HepG2 (cell line): ENCODE measurements around the gene GNG7. TPM values are rescaled to one million over a fixed set of nuclear protein-coding genes. Genes with fewer than 3 reads are reported as not detected.

Experiments
- ATAC-seq: fragments of 200-7000 bp; cut with Tn5 transposase; 3 replicates; pipeline ENCODE4 v1.9.1; 2020; ENCODE audit warnings: mild to moderate bottlenecking, moderate library complexity
- BruUV-seq: library from RNA; stranded (reverse); fragments of 400-500 nt; replicated peaks from 2 replicates; lab custom pipeline; 2021; lab: Mats Ljungman, UMichigan
- CTCF ChIA-PET: fragments of 300-600 bp; formaldehyde crosslinking; extraction: SDS; loops from one replicate; lab custom pipeline; 2021; ENCODE audit warnings: low total read pairs, inconsistent platforms, low intra/inter-chr PET ratio; lab: Yijun Ruan, JAX
- POLR2A ChIA-PET: fragments of 350-600 bp; sonication (Branson Sonifier 250); formaldehyde crosslinking; loops from one replicate; lab custom pipeline; 2020; ENCODE audit warnings: antibody characterized with exemption, inconsistent platforms; lab: Yijun Ruan, JAX
- DNase-seq: peaks from one replicate; pipeline ENCODE4 v3.0.0-alpha.2; 2015; ENCODE audit warnings: low spot score
- FAIRE-seq: peaks from 3 replicates; lab custom pipeline; 2011; peaks lifted over from hg19 to GRCh38; lab: Jason Lieb, UNC
- H2AFZ ChIP-seq: one replicate; pipeline ENCODE4 v1.6.1; 2011; ENCODE audit warnings: low read length, inconsistent platforms
- H3K27ac ChIP-seq: fragments of 300-600 bp; 3 replicates; pipeline ENCODE4 v1.8.0; 2011; ENCODE audit warnings: mixed run types, mild to moderate bottlenecking, mixed read lengths, low read length, inconsistent platforms; ENCODE audit not compliant: insufficient read depth; ENCODE audit errors: extremely low read length
- H3K27me3 ChIP-seq, 2 experiments: fragments of 200-600 bp in 1 of 2; 2 replicates in 1 of 2; 3 replicates in 1 of 2; pipeline versions ENCODE4 v1.6.0 to v1.8.0; 2011; ENCODE audit warnings: low read length in 2 of 2, mild to moderate bottlenecking in 2 of 2, moderate library complexity in 2 of 2, inconsistent platforms in 1 of 2; ENCODE audit not compliant: insufficient read depth in 2 of 2, control insufficient read depth in 1 of 2
- H3K36me3 ChIP-seq, 2 experiments: fragments of 200-600 bp in 1 of 2; replicated peaks in 1 of 2; 2 replicates in 1 of 2; 3 replicates in 1 of 2; pipeline versions ENCODE4 v1.5.1 to v1.8.0; 2011; ENCODE audit warnings: low read length in 2 of 2, inconsistent platforms in 1 of 2; ENCODE audit not compliant: insufficient read depth in 2 of 2, control insufficient read depth in 1 of 2
- H3K4me1 ChIP-seq: 2 replicates; pipeline ENCODE4 v1.5.1; 2012; ENCODE audit warnings: low read length, inconsistent platforms; ENCODE audit not compliant: insufficient read depth
- H3K4me2 ChIP-seq: 2 replicates; pipeline ENCODE4 v1.6.0; 2011; ENCODE audit warnings: low read depth, low read length, inconsistent platforms
- H3K4me3 ChIP-seq, 3 experiments: fragments of 200-600 bp in 1 of 3; sonication (generic), shearing (Covaris generic) in 1 of 3; replicated peaks in 1 of 3; 2 replicates each; pipeline ENCODE4 v1.5.1; 2011 to 2016; ENCODE audit warnings: low read length in 3 of 3, inconsistent platforms in 2 of 3, low read depth in 2 of 3, mild to moderate bottlenecking in 2 of 3, control low read depth in 1 of 3, mixed read lengths in 1 of 3; ENCODE audit not compliant: insufficient read depth in 1 of 3
- H3K79me2 ChIP-seq: one replicate; pipeline ENCODE4 v1.6.1; 2011; ENCODE audit warnings: low read length, inconsistent platforms; ENCODE audit not compliant: insufficient read depth
- H3K9ac ChIP-seq: 2 replicates; pipeline ENCODE4 v1.6.0; 2011; ENCODE audit warnings: mild to moderate bottlenecking, low read depth, low read length, inconsistent platforms; ENCODE audit not compliant: insufficient read depth
- H3K9me3 ChIP-seq: 2 replicates; pipeline ENCODE4 v1.5.1; 2012; ENCODE audit warnings: mild to moderate bottlenecking, low read length
- H4K20me1 ChIP-seq: 2 replicates; pipeline ENCODE4 v1.6.0; 2011; ENCODE audit warnings: inconsistent platforms, mild to moderate bottlenecking, low read length, moderate library complexity; ENCODE audit not compliant: insufficient read depth
- ADNP ChIP-seq: sonication (generic); formaldehyde crosslinking; IDR thresholded peaks from 2 replicates; pipeline ENCODE4 v1.4.0; 2020; ENCODE audit warnings: missing genetic modification reagents
- CC2D1A ChIP-seq: sonication (generic); formaldehyde crosslinking; IDR thresholded peaks from 2 replicates; pipeline ENCODE4 v1.8.1; 2023; ENCODE audit warnings: mild to moderate bottlenecking, missing genetic modification reagents
- DRAP1 ChIP-seq: IDR thresholded peaks from 2 replicates; pipeline ENCODE4 v1.6.1; 2016; ENCODE audit warnings: missing genetic modification reagents, missing compliant biosample characterization
- HNF1B ChIP-seq: sonication (generic); formaldehyde crosslinking; IDR thresholded peaks from 2 replicates; pipeline ENCODE4 v1.5.1; 2020; ENCODE audit warnings: mild to moderate bottlenecking, moderate library complexity, missing genetic modification reagents
- KDM3A ChIP-seq: IDR thresholded peaks from 2 replicates; pipeline ENCODE4 v1.6.1; 2018; ENCODE audit warnings: low read depth, missing compliant biosample characterization
- KMT2B ChIP-seq: IDR thresholded peaks from 2 replicates; pipeline ENCODE4 v1.6.1; 2016; ENCODE audit warnings: missing genetic modification reagents, missing compliant biosample characterization
- LCORL ChIP-seq, 2 experiments: fragments of 450-650 bp in 1 of 2; sonication (generic) in 1 of 2; formaldehyde crosslinking in 1 of 2; IDR thresholded peaks; 2 replicates each; pipeline versions ENCODE4 v1.5.0 to v1.6.1; 2017 to 2020; ENCODE audit warnings: antibody characterized with exemption in 1 of 2, missing genetic modification reagents in 1 of 2
- MBNL3 ChIP-seq: fragments of 250-450 bp; sonication (Bioruptor Pico); conservative IDR thresholded peaks from 2 replicates; pipeline ENCODE4 v1.8.0; 2022; ENCODE audit warnings: mild to moderate bottlenecking, inconsistent platforms
- PHF8 ChIP-seq: sonication (generic); formaldehyde crosslinking; IDR thresholded peaks from 2 replicates; pipeline ENCODE4 v1.5.0; 2020; ENCODE audit warnings: missing genetic modification reagents
- PTBP1 ChIP-seq: fragments of 200-400 bp; formaldehyde crosslinking; IDR thresholded peaks from 2 replicates; pipeline ENCODE4 v1.6.1; 2018; ENCODE audit warnings: low read length, low read depth; ENCODE audit not compliant: poor library complexity, severe bottlenecking
- SIN3B ChIP-seq: fragments of 150-350 bp; IDR thresholded peaks from 2 replicates; pipeline ENCODE4 v1.6.1; 2014; ENCODE audit warnings: low read length
- SRSF9 ChIP-seq: fragments of 200-400 bp; formaldehyde crosslinking; IDR thresholded peaks from 2 replicates; pipeline ENCODE4 v1.6.1; 2018; ENCODE audit warnings: borderline replicate concordance, mild to moderate bottlenecking, low read depth, low read length; ENCODE audit not compliant: insufficient read depth, poor library complexity, severe bottlenecking
- TFAP4 ChIP-seq: sonication (generic); IDR thresholded peaks from 2 replicates; pipeline ENCODE4 v1.6.1; 2016; ENCODE audit warnings: low read depth, borderline replicate concordance
- ZBTB1 ChIP-seq: sonication (generic); formaldehyde crosslinking; IDR thresholded peaks from 2 replicates; pipeline ENCODE4 v1.4.0; 2020; ENCODE audit warnings: missing genetic modification reagents, borderline replicate concordance
- ZBTB39 ChIP-seq: sonication (generic); formaldehyde crosslinking; IDR thresholded peaks from 2 replicates; pipeline ENCODE4 v1.5.0; 2020; ENCODE audit warnings: missing genetic modification reagents
- ZBTB7B ChIP-seq: sonication (generic); formaldehyde crosslinking; IDR thresholded peaks from 2 replicates; pipeline ENCODE4 v1.4.0; 2020; ENCODE audit warnings: missing genetic modification reagents
- ZFP37 ChIP-seq: sonication (generic); formaldehyde crosslinking; IDR thresholded peaks from 2 replicates; pipeline ENCODE4 v1.4.0; 2020; ENCODE audit warnings: missing genetic modification reagents, borderline replicate concordance
- ZMYM3 ChIP-seq: sonication (generic); formaldehyde crosslinking; IDR thresholded peaks from 2 replicates; pipeline ENCODE4 v1.5.1; 2020; ENCODE audit warnings: mild to moderate bottlenecking, missing genetic modification reagents
- ZNF263 ChIP-seq: sonication (generic); formaldehyde crosslinking; IDR thresholded peaks from 2 replicates; pipeline ENCODE4 v1.4.0; 2020; ENCODE audit warnings: missing genetic modification reagents
- ZNF3 ChIP-seq: IDR thresholded peaks from 2 replicates; pipeline ENCODE4 v1.7.0; 2017; ENCODE audit warnings: inconsistent platforms
- ZNF644 ChIP-seq: IDR thresholded peaks from 2 replicates; pipeline ENCODE4 v1.6.1; 2016; ENCODE audit warnings: low read depth
- ZNF777 ChIP-seq: sonication (generic); formaldehyde crosslinking; IDR thresholded peaks from 2 replicates; pipeline ENCODE4 v1.4.0; 2020; ENCODE audit warnings: missing genetic modification reagents
- WGBS: methylation state at CpG from one replicate; pipeline ENCODE4 v1.1.6; 2017; ENCODE audit warnings: low lambda C conversion rate; 5-methylcytosine and 5-hydroxymethylcytosine counted together
- in situ Hi-C: cut with HindIII; loops from 2 replicates; pipeline ENCODE4 v1.10.0; 2017; ENCODE audit warnings: low pct_unique_long_range_greater_than_20kb; ENCODE audit not compliant: extremely low pct_ligation_motif_present
- intact Hi-C: fragments of 100-400 bp; cut with micrococcal nuclease; formaldehyde crosslinking; loops from one replicate; pipeline ENCODE4 v1.10.0; 2022; ENCODE audit not compliant: unreplicated experiment
- polyA plus RNA-seq, 8 experiments: library from polyadenylated mRNA; depleted of rRNA in 3 of 8; stranded (reverse) in 7 of 8; unstranded in 1 of 8; fragments of >200 nt; fragmentation: Illumina TruSeq in 4 of 8; extraction: Trizol in 4 of 8; gene quantifications; 2 replicates each; pipeline versions ENCODE4 v1.2.1 to v1.2.3, GENCODE V29; 2011 to 2016; ENCODE audit warnings: low read depth in 4 of 8, missing spikeins in 1 of 8, mixed read lengths in 1 of 8; ENCODE audit not compliant: insufficient read depth in 1 of 8
- total RNA-seq, 5 experiments: library from RNA; depleted of rRNA; stranded (reverse); fragments of >200 nt; fragmentation: Illumina TruSeq; extraction: Trizol; gene quantifications; 2 replicates each; pipeline ENCODE4 v1.2.3, GENCODE V29; 2016; ENCODE audit warnings: low read depth in 1 of 5

GNG7 gene
- total and polyA plus RNA-seq, 2 of the 13 experiments (the other 11 are each of a cell fraction or from before 2014, with no cell fraction given), result 1.4 to 3.3 TPM

GRCh38 chr19:2685204-2685704, 17.2 kb downstream of the GNG7 start:
- H3K36me3 ChIP-seq, result no peaks in the 10 kb centered on the region
- no peaks in the 10 kb centered on the region for H4K20me1 ChIP-seq
- WGBS, result 77% methylated on average over 6 of the region's 6 CpGs
- no peaks in the 10 kb centered on the region for H3K27me3 ChIP-seq
- peaks cover 33% of the 10 kb centered on the region for H3K4me1 ChIP-seq
- FAIRE-seq (no peak), ATAC-seq (no peak), DNase-seq (no peak)
- intact Hi-C loops (no loop called here), in situ Hi-C loops (no loop called here)
- H3K4me2 ChIP-seq, result peak overlapping the region; percentile 81
- ChIA-PET POLR2A (interaction anchor here (0.6 to 3.0 kb wide), 17 partner anchors 10 to 438 kb away, joined by 3 to 28 read pairs (median 6); partner anchors contain the start of genes GADD45B, GNG7, SGTA and TIMM13), CTCF (interaction anchor here (1.2 kb wide), 1 partner anchor 64 kb away, joined by 8 read pairs; no protein-coding TSS in a partner anchor)
- H3K27ac ChIP-seq, result peak overlapping the region; percentile 85
- peak overlapping the region; percentile 10 to 61 (median 40); a peak in 5 of 6 replicates for H3K4me3 ChIP-seq
- BruUV-seq, result no TSS peak
- H3K9ac ChIP-seq, result peak overlapping the region; percentile 68
- H3K79me2 ChIP-seq, result no peaks in the 10 kb centered on the region
- H3K9me3 ChIP-seq, result no peaks in the 10 kb centered on the region
- no peak overlapping the region for H2AFZ ChIP-seq
- no peak for TF ChIP-seq HNF1B (CRISPR knock-in tag)
- no peak for TF ChIP-seq PHF8 (CRISPR knock-in tag)
- TF ChIP-seq TFAP4, result 0 out of 2 replicates have a peak, but pooled peaks have one; percentile 2
- no peak for TF ChIP-seq PTBP1
- TF ChIP-seq KDM3A (CRISPR knock-in tag), result no peak
- no peak for TF ChIP-seq KMT2B (CRISPR knock-in tag)
- TF ChIP-seq ZBTB1, result no peak
- no peak for TF ChIP-seq ZNF644 (CRISPR knock-in tag)
- no peak for TF ChIP-seq DRAP1 (CRISPR knock-in tag)
- no peak for TF ChIP-seq ZBTB7B (CRISPR knock-in tag)
- TF ChIP-seq ZFP37, result no peak
- TF ChIP-seq SIN3B, result no peak
- no peak for TF ChIP-seq LCORL (IDR thresholded peaks at IDR 0.05)
- no peak for TF ChIP-seq LCORL (CRISPR knock-in tag; IDR thresholded peaks at IDR 0.05)
- TF ChIP-seq MBNL3 (CRISPR knock-in tag), result no peak
- TF ChIP-seq CC2D1A (CRISPR knock-in tag), result no peak
- TF ChIP-seq ZNF777 (CRISPR knock-in tag), result no peak
- peak; percentile 58; the same call in 1 of the 2 replicates for TF ChIP-seq ADNP (CRISPR knock-in tag)
- TF ChIP-seq ZNF263, result no peak
- TF ChIP-seq SRSF9, result no peak
- TF ChIP-seq ZMYM3 (CRISPR knock-in tag), result peak; percentile 27; the same call in 1 of the 2 replicates
- TF ChIP-seq ZBTB39 (CRISPR knock-in tag), result no peak
- TF ChIP-seq ZNF3 (CRISPR knock-in tag), result peak; percentile 89
